ENCODE results near the gene CAMK2N1. TPM values are rescaled to one million over a fixed set of nuclear protein-coding genes. Genes with fewer than 3 reads are reported as not detected.

The CAMK2N1 gene
- polyA plus RNA-seq, 1 experiment = 23.5 TPM

GRCh38 chr1:20447794-20448193 is 38.2 kb downstream of the CAMK2N1 start:
- POLR2A ChIA-PET = no interaction called here
- CTCF ChIA-PET = interaction anchor here (0.8 to 1.3 kb wide), 2 partner anchors 64 to 86 kb away, joined by 3 read pairs; no protein-coding TSS in a partner anchor
- TF ChIP-seq CTCF (IDR thresholded peaks at IDR 0.05; ENCODE audit: insufficient read depth, low read depth, low read length) = no peak
- Histone ChIP-seq H3K27me3 (ENCODE audit: control insufficient read depth, insufficient read depth, low read length) (0 out of 2 replicates have a peak, but pooled peaks cover 3% of the 10 kb centered on the region), H3K36me3 (ENCODE audit: control insufficient read depth, insufficient read depth, low read length) (no peaks in the 10 kb centered on the region), H3K4me3 (ENCODE audit: low read depth, low read length) (no peak overlapping the region)
- DNase-seq (ENCODE audit: low read depth) = no peak

- no peak overlapping the region for H3K4me3 ChIP-seq (ENCODE audit: low read depth, low read length)
- no peaks in the 10 kb centered on the region for H3K36me3 ChIP-seq (ENCODE audit: control insufficient read depth, insufficient read depth, low read length)
- ChIA-PET CTCF (interaction anchor here (1.0 to 2.1 kb wide), 3 partner anchors 17 to 63 kb away, joined by 3 to 14 read pairs (median 4); no protein-coding TSS in a partner anchor), POLR2A (no interaction called here)
- peaks cover 3% of the 10 kb centered on the region; the same call in 1 of the 2 replicates for H3K27me3 ChIP-seq (ENCODE audit: control insufficient read depth, insufficient read depth, low read length)
- no peak for TF ChIP-seq CTCF (IDR thresholded peaks at IDR 0.05; ENCODE audit: insufficient read depth, low read depth, low read length)
- DNase-seq (ENCODE audit: low read depth) = no peak
Measured at GRCh38 chr1:20446796-20447195, 39.2 kb downstream of the CAMK2N1 start.

- no peak overlapping the region for H3K4me3 ChIP-seq (ENCODE audit: low read depth, low read length)
- H3K27me3 ChIP-seq (ENCODE audit: control insufficient read depth, insufficient read depth, low read length) = peaks cover 3% of the 10 kb centered on the region; the same call in 1 of the 2 replicates
- POLR2A ChIA-PET = no interaction called here
- DNase-seq (ENCODE audit: low read depth) = no peak
- CTCF ChIA-PET = interaction anchor here (0.6 to 2.1 kb wide), 3 partner anchors 16 to 61 kb away, joined by 3 to 14 read pairs (median 4); no protein-coding TSS in a partner anchor
- no peak for TF ChIP-seq CTCF (IDR thresholded peaks at IDR 0.05; ENCODE audit: insufficient read depth, low read depth, low read length)
- H3K36me3 ChIP-seq (ENCODE audit: control insufficient read depth, insufficient read depth, low read length) = no peaks in the 10 kb centered on the region
Measured at GRCh38 chr1:20445956-20446355, 40.1 kb downstream of the CAMK2N1 start.

GRCh38 chr1:20443703-20444586 is 42.1 kb downstream of the CAMK2N1 start:
- H3K27me3 ChIP-seq (ENCODE audit: control insufficient read depth, insufficient read depth, low read length) = peaks cover 4% of the 10 kb centered on the region; the same call in 1 of the 2 replicates
- no peaks in the 10 kb centered on the region for H3K36me3 ChIP-seq (ENCODE audit: control insufficient read depth, insufficient read depth, low read length)
- no peak for TF ChIP-seq CTCF (IDR thresholded peaks at IDR 0.05; ENCODE audit: insufficient read depth, low read depth, low read length)
- ChIA-PET CTCF (no interaction called here), POLR2A (no interaction called here)
- DNase-seq (ENCODE audit: low read depth) = no peak
- H3K4me3 ChIP-seq (ENCODE audit: low read depth, low read length) = no peak overlapping the region

GRCh38 chr1:20442920-20443625 is 42.9 kb downstream of the CAMK2N1 start:
- CTCF ChIA-PET = no interaction called here
- TF ChIP-seq CTCF (IDR thresholded peaks at IDR 0.05; ENCODE audit: insufficient read depth, low read depth, low read length) = no peak
- H3K36me3 ChIP-seq (ENCODE audit: control insufficient read depth, insufficient read depth, low read length) = no peaks in the 10 kb centered on the region
- DNase-seq (ENCODE audit: low read depth) = no peak
- H3K27me3 ChIP-seq (ENCODE audit: control insufficient read depth, insufficient read depth, low read length) = peaks cover 6% of the 10 kb centered on the region; the same call in 1 of the 2 replicates
- no peak overlapping the region for H3K4me3 ChIP-seq (ENCODE audit: low read depth, low read length)
- POLR2A ChIA-PET = no interaction called here
